HL-60 (cell line): ENCODE results near the gene DNAH8.

ENCODE experiments used
- DNase-seq, 2 experiments: peaks; one replicate each; pipeline ENCODE4 v3.0.0-alpha.2; 2010 to 2020; ENCODE audit warnings: low read depth in 1 of 2, low spot score in 1 of 2
- H3K27ac ChIP-seq: fragments of 250-450 bp; sonication (Bioruptor Pico); replicated peaks from 2 replicates; pipeline ENCODE4 v1.5.1; 2020; ENCODE audit warnings: mild to moderate bottlenecking, moderate library complexity
- H3K27me3 ChIP-seq: fragments of 250-450 bp; sonication (Bioruptor Pico); 2 replicates; pipeline ENCODE4 v1.5.1; 2021; ENCODE audit warnings: mild to moderate bottlenecking, moderate library complexity; ENCODE audit not compliant: insufficient read depth, poor library complexity, severe bottlenecking
- H3K4me3 ChIP-seq: replicated peaks from 2 replicates; pipeline ENCODE4 v1.5.1; 2011; ENCODE audit warnings: mild to moderate bottlenecking, control low read depth, low read length; ENCODE audit not compliant: insufficient read depth
- GABPA ChIP-seq: IDR thresholded peaks from 2 replicates; pipeline ENCODE4 v1.6.1; 2012; ENCODE audit warnings: low read depth
- POLR2AphosphoS5 ChIP-seq: IDR thresholded peaks from 2 replicates; pipeline ENCODE4 v1.6.1; 2012; ENCODE audit warnings: low read depth
- REST ChIP-seq: IDR thresholded peaks from 2 replicates; pipeline ENCODE4 v1.6.1; 2012; ENCODE audit warnings: low read depth; ENCODE audit not compliant: insufficient replicate concordance
- SPI1 ChIP-seq: IDR thresholded peaks from 2 replicates; pipeline ENCODE4 v1.6.1; 2012; ENCODE audit warnings: low read depth, mild to moderate bottlenecking, borderline replicate concordance
- TF ChIP-seq, protein P1 (sequence below): IDR thresholded peaks from one replicate; pipeline ENCODE4 v1.5.1; 2011; ENCODE audit warnings: low read length, control low read depth, inconsistent platforms; ENCODE audit not compliant: insufficient read depth

The DNAH8 gene

GRCh38 chr6:38933426-38933825 lies 218.3 kb downstream of the DNAH8 start:
- no peak overlapping the region for H3K27ac ChIP-seq
- H3K27me3 ChIP-seq: peaks cover 14% of the 10 kb centered on the region
- H3K4me3 ChIP-seq: no peak overlapping the region
- TF ChIP-seq POLR2AphosphoS5 (no peak), GABPA (no peak), REST (no peak), SPI1 (no peak)
- TF ChIP-seq, protein P1, sequence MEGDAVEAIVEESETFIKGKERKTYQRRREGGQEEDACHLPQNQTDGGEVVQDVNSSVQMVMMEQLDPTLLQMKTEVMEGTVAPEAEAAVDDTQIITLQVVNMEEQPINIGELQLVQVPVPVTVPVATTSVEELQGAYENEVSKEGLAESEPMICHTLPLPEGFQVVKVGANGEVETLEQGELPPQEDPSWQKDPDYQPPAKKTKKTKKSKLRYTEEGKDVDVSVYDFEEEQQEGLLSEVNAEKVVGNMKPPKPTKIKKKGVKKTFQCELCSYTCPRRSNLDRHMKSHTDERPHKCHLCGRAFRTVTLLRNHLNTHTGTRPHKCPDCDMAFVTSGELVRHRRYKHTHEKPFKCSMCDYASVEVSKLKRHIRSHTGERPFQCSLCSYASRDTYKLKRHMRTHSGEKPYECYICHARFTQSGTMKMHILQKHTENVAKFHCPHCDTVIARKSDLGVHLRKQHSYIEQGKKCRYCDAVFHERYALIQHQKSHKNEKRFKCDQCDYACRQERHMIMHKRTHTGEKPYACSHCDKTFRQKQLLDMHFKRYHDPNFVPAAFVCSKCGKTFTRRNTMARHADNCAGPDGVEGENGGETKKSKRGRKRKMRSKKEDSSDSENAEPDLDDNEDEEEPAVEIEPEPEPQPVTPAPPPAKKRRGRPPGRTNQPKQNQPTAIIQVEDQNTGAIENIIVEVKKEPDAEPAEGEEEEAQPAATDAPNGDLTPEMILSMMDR: no peak
- peak in 1 of 2 experiments; percentile 4 for DNase-seq

GRCh38 chr6:38935051-38935450 lies 219.9 kb downstream of the DNAH8 start:
- DNase-seq: no peak
- H3K27ac ChIP-seq: no peak overlapping the region
- H3K27me3 ChIP-seq: peaks cover 17% of the 10 kb centered on the region
- H3K4me3 ChIP-seq: no peak overlapping the region
- no peak for TF ChIP-seq GABPA
- no peak for TF ChIP-seq SPI1
- TF ChIP-seq, protein P1: no peak
- no peak for TF ChIP-seq REST
- TF ChIP-seq POLR2AphosphoS5: no peak

DNA sequence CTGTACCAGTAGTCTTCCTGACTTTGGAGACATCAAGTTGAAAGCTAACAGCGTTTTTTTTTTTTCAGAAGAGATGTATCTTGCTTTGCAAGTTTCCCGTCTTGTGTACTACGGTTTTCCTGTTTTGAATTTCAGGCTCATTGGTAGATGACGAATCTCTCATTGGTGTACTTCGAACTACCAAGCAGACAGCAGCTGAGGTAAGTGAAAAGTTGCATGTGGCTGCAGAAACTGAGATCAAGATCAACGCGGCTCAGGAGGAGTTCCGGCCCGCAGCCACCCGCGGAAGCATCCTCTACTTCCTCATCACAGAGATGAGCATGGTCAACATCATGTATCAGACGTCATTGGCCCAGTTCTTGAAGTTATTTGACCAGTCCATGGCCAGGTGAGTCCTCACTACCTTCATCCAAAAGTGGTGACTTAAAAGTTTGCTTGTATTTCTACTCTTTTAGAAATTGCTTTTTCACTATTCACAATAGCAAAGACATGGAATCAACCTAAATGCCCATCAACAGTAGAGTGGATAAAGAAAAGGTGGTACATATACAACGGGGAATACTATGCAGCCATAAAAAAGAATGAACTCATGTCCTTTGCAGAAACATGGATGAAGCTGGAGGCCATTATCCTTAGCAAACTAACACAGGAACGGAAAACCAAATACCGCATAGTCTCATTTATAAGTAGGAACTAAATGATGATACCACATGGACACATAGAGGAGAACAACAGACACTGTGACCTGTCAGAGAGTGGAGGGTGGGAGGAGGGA lies 222.9 kb downstream of the DNAH8 start:
- TF ChIP-seq REST (no peak), POLR2AphosphoS5 (no peak), GABPA (no peak), SPI1 (no peak)
- TF ChIP-seq, protein P1: no peak
- DNase-seq: no peak
- no peak overlapping the region for H3K27ac ChIP-seq
- no peak overlapping the region for H3K4me3 ChIP-seq
- peaks cover 10% of the 10 kb centered on the region for H3K27me3 ChIP-seq
